Activated T-cell treated with anti-CD3 and anti-CD28 coated beads, Interleukin-2, amount 50 U/mL, for 48 hours (primary cell): ENCODE results near the gene HS6ST2.

Experiments used
- DNase-seq, 2 experiments: peaks; one replicate each; pipeline ENCODE4 v3.0.0-alpha.2; 2020

The HS6ST2 gene

DNA sequence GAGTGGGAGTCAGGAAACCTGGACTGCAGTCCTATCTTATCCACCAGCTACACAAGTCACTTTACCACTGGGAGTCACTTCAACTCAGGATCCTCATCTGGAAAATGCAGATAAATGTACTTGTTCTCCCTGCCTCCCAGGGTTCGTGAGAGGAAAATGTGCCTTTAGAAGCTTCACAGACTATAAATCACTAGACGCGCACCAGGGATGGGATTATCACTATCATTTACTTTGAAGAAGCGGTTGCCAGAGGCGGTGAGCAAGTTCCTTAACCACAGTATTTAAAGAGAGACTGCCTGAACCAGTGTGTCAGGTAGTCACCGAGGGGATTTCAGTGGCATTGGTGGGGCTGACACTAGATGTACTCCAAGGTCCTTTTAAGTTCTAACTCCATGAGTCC is 219.5 kb downstream of the HS6ST2 start:
- no peak for DNase-seq

DNA sequence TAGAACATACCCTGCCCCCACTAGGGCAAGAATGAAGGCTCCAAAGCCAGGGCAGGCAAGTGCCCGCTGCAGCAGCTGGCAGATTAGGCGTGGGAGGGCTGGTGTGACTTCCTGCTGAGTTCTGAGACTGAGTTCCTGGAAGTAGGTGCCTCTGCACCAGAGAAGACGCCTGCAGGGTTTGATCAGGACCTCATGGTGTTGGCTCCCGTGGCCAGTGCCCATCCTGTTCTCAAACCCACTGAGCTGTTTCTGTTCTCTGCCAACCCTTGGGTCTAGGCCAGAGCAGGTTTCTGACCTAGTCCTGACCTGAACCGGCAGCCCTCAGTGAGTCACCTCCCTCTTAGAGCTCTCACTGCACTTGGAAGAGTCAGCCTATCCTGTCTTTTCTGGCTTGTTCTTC is 220.7 kb downstream of the HS6ST2 start:
- peak; percentile 55 to 70 for DNase-seq

DNA sequence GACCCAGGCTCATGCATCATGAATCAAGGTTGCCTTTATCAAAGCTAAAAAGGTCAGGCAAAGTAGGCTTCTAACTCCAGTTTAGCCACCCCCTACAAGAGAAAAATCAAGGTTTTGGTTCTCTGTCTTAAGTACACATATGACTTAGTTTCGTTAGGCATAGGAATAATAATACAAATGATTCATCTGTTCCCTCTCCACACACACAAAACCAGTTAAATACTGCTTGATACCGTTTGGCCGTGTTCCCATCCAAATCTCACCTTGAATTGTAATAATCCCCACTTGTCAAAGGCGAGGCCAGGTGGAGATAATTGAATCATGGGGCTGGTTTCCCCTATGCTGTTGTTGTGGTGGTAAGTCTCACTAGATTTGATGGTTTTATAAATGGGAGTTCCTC is 226.2 kb downstream of the HS6ST2 start:
- DNase-seq, result no peak

DNA sequence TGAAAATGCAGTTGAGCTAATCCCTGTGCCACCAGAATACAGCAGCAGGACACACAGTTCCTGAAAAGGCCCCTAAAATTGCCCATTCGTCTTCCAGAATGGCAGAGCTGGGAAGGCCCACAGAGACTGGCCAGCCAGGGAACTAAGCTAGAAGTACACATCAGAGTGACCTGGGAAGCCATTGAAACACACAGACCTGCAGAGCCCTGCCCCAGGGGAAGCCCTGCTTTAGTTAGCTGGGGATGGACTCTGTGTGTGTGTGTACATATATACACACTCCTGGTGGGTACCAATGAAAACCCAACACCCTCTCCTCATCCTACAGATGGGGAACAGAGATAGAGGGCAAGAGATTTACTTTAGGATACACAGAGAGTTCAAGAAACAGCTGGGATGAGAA is 227.7 kb downstream of the HS6ST2 start:
- no peak for DNase-seq

DNA sequence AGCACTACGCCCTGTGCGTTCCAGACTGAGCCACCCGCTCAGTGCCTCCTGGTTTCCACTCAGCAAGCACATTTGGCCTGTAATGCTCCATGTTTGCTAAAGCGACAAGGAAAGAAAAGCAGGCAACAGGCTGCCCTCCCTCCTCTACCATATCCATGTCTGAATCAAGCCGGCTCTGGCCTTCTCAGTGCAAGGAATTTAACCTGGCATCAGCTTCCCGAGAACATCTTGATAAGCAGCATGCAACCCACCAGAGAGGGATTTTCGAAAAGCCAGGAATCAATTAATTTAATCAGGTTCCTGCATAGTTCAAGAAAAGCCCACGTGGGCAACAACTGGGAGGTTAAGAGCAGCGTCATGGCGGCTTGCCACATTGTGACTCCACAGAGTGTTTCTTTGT is 228.2 kb downstream of the HS6ST2 start:
- DNase-seq, result no peak

DNA sequence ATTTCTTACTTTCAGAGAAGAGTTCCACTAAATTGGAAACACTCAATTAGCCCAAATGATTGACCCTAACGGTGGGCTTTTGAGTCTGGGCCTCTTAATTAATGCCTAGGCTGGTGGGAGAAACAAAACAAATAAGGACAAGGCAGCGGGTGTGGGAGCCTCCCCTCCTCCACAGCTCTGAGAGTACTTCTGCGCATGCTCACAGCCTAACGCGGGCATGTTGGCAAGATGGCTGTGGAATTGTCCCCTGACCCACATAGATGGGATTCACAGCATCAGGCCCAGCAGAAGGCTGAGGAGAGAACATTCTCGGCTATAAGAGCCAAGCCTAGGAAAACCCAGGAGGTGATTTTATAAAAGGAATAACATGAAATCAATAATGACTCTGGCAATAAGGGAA is 230.1 kb downstream of the HS6ST2 start:
- no peak for DNase-seq

DNA sequence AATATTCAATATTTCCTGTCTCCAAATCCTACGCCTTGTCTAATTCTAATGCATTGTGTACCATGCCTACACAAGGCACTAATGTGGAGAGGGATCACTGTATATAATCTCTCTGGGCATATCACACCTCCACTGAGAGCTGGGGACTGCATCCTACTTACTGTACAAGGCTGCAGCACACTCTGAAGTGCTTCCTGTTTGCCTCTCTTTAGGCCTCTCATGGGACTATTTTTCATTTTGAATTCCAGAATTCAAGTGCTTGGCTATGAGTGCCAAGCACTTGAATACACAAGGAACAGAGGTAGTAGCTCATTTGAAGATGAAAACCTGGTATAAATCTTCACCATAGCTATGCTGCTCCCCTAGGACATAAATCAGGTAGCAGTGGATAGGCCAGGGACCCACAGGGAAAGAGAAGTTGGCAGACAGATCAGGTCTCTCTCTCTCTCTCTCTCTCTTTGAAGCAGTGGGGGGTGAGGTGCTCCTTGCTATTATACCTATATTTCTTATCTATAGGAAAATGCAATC is 239.9 kb downstream of the HS6ST2 start:
- no peak for DNase-seq

DNA sequence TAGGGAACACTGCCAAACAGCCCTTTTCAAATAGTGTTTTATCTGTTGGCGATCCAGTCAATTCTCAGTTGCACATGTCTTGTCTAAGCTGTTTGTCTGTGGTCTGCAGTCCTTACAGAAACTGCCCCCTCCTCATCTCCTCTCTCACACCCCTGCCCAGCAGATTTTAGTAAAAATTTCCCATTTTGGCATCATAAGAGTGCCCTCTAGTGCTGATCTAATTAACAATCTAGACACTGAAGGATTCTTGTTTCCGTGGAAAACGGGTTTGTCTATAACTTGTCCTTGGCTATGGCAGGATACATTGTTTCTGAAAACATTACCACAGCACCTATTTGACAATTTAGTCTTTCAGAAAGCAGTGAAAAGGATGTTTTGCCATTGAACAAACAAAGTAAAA is 242.4 kb downstream of the HS6ST2 start:
- DNase-seq, result no peak

DNA sequence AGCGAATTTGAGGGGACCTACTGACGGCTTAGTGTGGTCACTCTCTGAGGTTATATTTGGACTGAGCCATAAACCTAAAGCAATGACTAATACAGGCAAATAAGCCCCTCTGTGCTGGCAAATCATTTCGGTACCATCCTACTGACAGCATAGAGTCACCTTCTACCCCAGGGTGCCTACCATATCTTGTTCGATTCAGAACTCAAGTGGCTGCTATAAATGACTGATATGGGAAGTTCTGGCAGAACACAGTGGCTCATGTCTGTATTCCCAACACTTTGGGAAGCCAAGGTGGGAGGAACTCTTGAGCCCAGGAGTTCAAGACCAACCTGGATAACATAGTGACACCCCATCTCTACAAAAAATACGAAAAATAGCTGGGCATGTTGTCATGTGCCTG is 243.5 kb downstream of the HS6ST2 start:
- DNase-seq, result no peak

DNA sequence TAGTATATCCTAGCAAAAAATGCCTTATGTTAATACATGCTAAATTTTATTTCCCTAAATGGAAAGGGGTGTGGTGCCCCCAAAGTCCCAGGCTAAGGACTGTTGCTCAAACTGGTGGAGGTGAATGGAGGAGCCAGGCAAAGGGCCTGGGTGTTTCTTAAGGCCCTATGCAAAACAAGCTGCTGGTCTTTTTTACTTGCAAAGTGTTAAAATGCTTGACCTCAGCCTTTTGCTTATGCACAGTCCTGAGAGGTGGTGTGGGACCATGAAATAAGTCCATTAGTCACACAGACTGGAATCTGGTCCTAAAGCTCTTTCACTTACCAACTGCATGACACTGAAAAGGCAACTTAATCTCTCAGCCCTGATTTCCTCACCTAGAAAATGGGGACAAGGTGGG is 246.1 kb downstream of the HS6ST2 start:
- no peak for DNase-seq

DNA sequence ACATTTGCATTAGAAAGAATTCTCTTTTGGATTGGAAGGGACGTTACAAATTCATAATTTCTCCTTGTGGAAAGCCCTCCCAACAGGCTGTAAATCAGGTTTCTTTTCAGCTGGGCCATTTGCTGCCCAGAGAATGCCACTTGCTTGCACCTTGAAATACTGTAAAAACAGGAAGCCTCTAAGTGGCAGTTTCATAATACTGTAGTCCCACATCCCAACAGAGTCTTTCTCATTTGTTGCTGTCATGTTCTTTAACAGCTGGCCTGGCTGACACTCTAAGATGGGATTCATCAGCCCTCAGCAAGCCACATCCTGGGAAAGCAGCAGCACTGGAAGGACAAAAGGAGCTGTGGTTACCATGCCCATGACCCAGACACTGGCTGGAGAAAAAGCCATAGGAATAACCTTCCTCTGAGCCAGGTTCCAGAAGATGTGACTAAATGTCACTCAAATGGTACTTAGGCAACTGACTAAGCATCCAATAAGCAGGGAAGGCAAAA is 247.7 kb downstream of the HS6ST2 start:
- DNase-seq, result no peak

DNA sequence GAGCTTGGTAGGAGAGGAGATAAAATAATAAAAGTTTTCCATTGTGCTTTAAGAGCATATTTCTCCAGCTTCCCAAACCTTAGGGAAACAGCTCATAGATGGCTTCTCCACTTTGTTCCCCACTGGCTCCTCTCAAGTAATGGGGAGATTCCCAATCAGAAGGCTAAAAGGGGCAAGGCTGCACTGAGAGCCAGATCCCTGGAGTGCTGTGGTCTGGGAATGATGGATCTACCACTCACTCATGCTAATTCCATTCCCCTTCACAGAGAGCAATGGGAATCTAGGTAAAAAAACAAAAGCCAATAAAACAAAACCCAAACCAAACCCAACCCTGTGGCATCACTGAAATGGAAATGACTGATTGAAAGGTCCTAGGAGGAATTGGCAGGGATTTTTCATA is 249.9 kb downstream of the HS6ST2 start:
- DNase-seq, result no peak

DNA sequence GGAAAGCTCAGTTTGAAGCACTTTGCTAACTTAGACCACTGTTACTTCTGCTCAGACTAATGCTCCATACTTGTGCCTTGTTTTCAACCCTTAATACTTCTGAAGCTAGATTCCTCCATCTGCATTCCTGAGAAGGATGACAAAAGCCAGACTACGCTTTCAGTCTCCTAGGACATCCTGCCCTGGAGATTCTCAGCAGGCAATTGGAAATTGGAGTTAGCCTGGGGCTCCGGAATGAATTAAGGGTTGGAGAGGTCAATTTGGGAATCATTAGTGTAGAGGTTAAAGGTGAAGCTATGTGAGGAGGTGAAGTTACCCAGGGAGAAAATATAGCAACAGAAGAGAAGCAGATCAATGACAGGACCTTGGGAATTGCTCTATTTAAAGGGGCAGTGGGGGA is 253.7 kb downstream of the HS6ST2 start:
- no peak for DNase-seq

DNA sequence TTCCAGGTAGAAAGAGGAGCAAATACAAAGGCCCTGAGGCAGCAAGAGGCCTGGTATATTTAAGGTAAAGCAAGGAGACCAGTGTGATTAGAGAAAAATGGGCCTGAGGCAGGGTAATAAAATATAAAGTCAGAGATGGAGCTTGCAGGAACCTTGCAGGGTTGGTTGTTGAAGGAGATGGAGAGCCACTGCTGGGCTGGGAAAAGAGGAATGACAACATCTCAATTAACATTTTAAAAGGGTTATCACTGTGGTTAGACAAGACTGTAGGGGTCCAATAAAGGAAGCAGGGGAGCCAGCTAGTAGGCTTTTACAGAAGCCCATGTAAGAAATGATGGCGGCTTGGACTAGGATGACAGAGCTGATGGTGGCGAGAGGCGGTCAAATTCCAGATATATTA is 264.0 kb downstream of the HS6ST2 start:
- no peak for DNase-seq

DNA sequence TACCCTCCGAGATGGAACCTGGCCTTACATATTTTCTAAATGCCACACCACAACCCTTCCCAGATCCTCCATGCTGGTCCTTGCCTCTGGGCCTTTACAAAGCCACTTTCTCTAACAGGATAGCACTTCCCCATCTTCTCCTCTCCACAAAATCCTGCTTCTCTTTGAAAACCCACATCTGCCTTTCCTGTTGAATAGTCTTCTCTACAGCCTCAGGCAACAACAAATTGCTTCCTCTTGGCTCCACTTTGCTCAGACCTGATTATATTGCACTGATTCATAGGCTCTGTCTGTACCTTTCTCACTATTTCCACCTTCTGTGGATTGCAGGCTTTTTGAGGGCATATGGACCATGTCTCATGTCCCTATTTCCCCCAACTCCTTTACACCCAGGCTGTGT is 265.9 kb downstream of the HS6ST2 start:
- no peak for DNase-seq

DNA sequence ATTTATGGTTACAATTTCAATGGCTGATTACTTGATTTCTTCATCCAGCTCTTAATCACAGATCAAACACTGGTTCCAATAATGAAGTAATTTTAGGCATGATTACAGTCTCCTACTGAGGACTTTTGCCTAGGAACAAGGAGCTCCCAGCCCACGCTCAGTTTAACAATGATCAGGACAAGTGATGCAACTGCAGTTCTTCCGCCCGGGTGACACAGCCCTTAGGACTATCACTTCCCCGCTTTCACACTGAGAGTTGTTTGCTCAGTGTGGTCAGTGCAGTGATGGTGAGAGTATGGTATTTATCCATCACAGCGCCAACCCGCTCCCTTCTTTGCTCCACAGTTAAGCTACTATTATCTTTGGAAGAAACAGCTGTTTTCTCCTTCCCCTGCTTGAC is 266.4 kb downstream of the HS6ST2 start:
- no peak for DNase-seq

DNA sequence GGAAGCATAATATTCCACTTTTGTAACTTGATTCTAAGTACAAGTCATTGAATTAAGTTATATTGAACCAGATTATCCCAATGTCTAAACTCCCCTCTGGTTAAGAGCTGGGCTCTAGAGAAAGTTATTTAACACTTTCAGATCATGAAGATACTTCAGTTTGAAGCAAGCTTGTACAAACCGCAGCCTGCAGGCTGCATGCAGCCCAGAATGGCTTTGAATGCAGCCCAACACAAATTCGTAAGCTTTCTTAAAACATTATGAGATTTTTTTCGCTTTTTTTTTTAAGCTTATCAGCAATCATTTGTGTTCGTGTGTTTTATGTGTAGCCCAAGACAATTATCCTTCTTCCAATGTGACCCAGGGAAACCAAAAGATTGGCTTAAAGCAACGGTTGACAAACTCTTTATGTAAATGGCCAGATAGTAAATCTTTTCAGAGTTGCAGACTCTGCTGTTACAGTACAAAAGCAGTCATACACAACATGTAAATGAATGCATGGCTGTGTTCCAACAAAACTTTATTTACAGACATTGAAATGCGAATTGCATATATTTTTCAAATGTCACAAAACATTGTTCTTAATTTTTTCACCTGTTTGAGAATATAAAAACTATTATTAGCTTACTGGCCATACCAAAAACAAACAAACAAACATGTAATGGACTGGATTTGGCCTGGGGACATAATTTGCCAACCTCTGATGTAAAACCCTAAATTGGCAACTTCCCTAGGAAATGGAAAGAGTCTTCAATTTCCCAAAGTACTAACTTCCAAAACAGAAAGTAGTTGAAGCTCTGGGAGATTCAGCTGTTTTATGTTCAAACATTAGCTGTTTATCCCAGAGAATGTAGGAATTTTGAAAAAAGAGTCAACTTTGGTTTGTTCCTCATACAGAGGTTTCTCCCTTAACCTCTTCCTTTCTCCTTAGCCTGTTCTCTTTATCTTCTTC is 268.5 kb downstream of the HS6ST2 start:
- DNase-seq, result no peak

DNA sequence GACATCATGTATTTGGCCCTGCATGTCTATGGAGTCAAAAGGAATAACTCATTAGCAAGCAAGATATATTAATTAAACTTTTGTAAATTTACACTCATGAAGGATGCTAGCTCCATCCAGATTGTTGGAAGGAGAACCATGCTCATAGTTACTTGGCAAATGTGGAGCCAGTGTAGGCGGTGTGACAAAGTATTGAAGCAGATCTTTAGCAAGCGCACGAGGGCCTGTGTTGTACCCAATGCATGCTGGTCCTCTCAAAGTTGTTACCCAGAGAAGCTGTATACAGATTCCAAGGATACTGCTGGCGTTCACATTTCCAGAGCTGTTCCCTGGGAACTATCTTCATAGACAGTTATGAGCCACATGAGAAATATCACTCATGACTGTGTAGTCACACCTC is 273.2 kb downstream of the HS6ST2 start:
- no peak for DNase-seq

DNA sequence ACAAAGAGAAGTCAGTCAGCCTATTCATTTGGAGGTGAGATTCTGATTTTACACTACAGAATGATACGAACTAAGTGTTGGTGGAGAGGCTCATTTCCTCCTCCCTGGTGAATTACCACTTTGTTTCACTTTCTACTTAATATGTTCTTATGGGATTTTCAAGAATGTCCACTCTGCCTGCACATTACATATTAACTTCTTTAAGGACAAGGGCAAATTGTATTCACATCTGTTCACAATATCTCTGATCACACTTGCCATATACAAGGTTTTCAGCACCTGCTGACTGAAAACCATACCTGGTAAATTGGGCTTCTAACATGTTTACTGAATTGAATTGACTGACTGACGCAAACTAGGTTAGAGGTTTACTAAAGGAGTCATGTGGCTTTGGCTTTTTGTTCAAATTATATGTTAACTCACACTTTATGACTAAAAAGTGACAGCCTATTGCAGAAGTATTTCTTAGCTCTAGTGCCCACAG is 281.2 kb downstream of the HS6ST2 start:
- no peak for DNase-seq

DNA sequence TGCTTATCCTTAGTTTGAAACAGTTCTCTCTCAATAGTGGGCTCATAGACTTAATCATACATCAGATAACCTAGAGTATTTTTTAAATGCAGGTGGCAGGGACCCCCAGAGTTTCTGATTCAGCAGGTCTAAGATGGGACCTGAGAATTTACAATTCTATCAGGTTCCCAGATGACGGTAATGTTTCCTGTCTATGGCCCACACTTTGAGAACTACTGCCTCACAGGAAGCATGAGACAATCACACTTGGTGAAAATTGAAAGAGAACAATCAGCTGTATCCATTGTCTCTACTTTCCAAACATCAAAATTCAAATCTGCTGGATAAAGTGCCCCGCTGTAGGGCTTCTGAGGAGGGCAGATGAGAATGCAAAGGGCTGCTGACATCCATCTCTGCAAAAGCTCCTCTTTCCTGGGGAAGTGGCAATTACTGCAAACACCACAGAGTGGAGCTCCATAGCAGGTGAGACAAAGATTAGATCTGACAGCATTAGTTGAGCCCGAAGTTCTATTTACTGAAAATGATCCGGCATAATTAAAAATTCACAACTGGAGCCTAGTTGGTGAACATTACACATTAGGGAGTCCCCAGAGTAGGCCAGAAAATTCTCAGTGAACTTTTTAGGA is 281.8 kb downstream of the HS6ST2 start:
- no peak for DNase-seq

DNA sequence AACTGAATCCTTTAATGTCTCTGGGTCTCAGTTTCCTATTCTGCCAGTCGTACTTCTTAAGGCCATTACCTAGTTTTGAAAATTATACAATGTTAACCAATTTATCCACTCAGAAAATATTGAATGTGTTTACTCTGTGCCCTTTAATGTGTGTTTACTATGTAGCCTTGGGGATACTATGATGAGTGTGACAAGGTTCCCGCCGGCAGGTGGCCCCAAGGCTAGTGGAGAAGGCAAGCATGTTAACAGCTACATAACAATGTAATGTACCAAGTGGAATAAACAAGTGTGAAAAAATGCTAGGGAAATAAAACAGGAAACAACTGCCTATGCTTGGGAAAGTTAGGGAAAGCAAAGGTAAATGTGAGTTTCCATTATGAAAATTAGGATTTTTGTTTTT is 282.3 kb downstream of the HS6ST2 start:
- no peak for DNase-seq

DNA sequence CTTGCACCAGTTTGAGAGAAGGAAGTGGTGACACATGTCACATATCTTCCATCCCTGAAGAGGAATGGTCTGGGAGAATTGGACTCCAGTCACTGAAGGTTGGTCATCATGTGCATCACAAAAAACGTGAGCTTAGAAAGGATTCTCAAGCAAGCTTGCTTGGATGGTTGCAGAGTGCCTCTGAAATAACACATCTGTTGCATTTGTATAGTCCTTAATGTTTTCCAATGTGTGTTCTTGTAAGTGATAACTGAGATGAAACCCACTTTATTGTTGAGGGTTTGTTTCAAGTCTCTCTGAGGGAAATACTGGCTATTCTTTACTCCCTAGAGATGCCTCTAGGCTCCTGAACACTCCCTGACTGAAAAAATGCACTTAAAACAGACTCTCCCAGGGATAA is 285.1 kb downstream of the HS6ST2 start:
- no peak for DNase-seq

DNA sequence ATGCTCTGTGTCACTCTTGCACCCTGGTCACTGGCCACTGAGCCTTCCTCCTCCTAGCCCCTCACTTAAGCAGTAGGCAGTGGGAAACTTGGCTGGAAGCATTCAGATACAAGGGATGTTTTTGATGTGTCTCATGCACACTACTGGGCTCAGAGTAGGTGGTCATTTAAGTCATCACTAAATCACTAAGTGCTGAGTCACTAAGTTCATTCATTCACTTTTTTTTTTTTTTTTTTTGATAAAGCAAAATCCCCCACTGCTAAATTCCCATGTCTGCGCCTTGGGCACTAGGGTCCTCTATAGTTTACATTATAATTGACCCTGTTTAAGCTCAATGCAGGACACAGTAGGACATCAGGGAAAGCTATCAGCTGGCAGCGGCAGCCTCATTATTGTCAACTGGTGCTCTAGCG is 287.2 kb downstream of the HS6ST2 start:
- no peak for DNase-seq

DNA sequence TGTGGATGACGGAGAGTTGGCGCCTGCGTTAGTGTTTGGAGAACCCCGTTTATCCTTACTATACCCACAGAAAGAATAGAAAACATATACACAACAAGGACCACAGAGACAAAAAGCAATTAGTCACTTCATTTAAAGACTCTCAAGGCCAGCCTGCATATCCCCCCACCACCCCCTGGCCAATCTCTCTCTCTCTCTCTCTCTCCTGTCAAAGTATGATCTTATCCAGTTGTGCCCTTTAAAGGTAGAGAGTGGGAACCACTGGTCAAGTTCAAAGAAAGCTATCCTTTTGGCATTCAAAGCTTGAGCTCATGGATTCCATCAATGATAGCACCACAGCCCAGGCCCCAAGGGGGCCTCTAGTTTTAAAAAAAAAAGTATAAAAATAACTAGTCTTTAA is 289.3 kb downstream of the HS6ST2 start:
- DNase-seq, result no peak
